ENCODE results near the gene SETBP1.

SETBP1 gene

DNA sequence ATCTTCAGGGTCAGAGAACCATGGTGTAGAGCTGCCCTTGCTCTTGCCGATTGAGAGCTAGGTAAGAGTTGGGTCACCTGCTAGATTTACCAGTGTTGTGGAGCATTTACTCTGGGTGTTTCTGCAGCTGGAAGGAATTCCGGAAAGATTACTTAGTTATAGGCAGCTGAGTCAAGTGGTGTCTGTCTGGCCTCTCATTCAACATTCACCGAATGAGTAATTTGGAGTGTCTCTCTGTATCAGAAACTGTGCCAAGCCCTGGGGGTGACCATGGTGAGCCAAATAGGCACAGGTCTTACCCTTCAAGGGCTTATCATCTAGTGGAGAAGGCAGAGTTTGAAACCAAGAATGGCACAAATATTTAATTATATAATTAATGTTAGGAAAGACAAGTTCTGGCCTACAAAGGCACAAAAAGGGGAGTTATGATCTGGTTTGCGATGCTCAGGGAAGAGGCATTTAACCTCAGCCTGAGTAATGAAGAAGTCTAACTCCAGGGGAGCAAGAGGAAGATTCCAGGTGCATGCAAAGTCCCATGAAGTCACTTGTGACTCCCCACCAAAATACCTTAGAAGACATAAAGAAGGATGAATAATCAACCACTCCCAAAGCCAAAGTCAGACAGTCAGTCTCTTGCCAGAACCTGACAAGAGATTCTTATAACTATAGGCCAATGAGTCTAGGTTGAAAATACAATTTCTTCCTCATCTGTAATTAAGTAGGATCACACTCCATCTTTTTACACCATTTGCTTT lies 12.5 kb downstream of the SETBP1 start:
- H3K79me2 ChIP-seq (ENCODE audit: control insufficient read depth, low read length), result peaks cover 90% of the 10 kb centered on the region
- no peaks in the 10 kb centered on the region for H3K27me3 ChIP-seq (ENCODE audit: control insufficient read depth, low read length)
- H3K4me3 ChIP-seq (ENCODE audit: low read length), result no peak overlapping the region
- H3K9me3 ChIP-seq (ENCODE audit: control insufficient read depth, insufficient read depth, low read length), result no peaks in the 10 kb centered on the region
- H3K4me1 ChIP-seq (ENCODE audit: control insufficient read depth, low read length), result peaks cover 4% of the 10 kb centered on the region
- H4K20me1 ChIP-seq (ENCODE audit: control insufficient read depth, insufficient read depth, low read depth, low read length), result no peaks in the 10 kb centered on the region
- H3F3A ChIP-seq (ENCODE audit: control insufficient read depth, insufficient read depth), result no peaks in the 10 kb centered on the region
- TF ChIP-seq EZH2phosphoT487 (IDR thresholded peaks at IDR 0.05; ENCODE audit: borderline replicate concordance, low read length), result no peak
- TF ChIP-seq, protein P1, sequence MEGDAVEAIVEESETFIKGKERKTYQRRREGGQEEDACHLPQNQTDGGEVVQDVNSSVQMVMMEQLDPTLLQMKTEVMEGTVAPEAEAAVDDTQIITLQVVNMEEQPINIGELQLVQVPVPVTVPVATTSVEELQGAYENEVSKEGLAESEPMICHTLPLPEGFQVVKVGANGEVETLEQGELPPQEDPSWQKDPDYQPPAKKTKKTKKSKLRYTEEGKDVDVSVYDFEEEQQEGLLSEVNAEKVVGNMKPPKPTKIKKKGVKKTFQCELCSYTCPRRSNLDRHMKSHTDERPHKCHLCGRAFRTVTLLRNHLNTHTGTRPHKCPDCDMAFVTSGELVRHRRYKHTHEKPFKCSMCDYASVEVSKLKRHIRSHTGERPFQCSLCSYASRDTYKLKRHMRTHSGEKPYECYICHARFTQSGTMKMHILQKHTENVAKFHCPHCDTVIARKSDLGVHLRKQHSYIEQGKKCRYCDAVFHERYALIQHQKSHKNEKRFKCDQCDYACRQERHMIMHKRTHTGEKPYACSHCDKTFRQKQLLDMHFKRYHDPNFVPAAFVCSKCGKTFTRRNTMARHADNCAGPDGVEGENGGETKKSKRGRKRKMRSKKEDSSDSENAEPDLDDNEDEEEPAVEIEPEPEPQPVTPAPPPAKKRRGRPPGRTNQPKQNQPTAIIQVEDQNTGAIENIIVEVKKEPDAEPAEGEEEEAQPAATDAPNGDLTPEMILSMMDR (IDR thresholded peaks at IDR 0.05; ENCODE audit: low read depth, low read length, poor library complexity, severe bottlenecking), result no peak
- H3K27ac ChIP-seq (ENCODE audit: low read depth, low read length), result no peak overlapping the region
- H3K4me2 ChIP-seq (ENCODE audit: low read length), result no peak overlapping the region
- no peaks in the 10 kb centered on the region for H3K9me2 ChIP-seq (replicated peaks; ENCODE audit: control insufficient read depth, low read length)
- peaks cover 3% of the 10 kb centered on the region; the same call in 1 of the 2 replicates for H3K36me3 ChIP-seq (ENCODE audit: control insufficient read depth, low read length)

DNA sequence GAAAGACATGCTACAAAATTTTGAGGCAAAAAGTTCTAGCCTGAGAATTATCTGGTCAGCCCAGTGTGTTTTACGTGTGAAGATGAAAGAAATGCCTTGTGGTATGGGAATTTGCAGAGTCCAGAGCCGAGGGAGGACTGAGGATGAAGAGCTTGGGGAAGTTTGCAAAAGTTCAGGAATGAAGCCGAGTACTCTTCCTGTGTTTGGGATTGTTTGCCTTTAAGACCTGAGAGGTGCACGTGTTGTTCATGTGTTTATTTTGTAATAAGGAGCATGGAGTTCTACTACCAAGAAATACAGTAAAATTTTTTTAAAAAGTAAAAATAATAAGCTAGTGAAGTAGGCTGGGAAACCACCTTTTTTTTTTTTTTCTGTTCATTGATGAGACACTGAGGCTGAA lies 14.8 kb downstream of the SETBP1 start:
- no peaks in the 10 kb centered on the region for H3K9me3 ChIP-seq (ENCODE audit: control insufficient read depth, insufficient read depth, low read length)
- H3F3A ChIP-seq (ENCODE audit: control insufficient read depth, insufficient read depth), result no peaks in the 10 kb centered on the region; the same call in 1 of the 2 replicates
- H3K4me2 ChIP-seq (ENCODE audit: low read length), result no peak overlapping the region
- no peak overlapping the region for H3K27ac ChIP-seq (ENCODE audit: low read depth, low read length)
- H3K27me3 ChIP-seq (ENCODE audit: control insufficient read depth, low read length), result no peaks in the 10 kb centered on the region
- TF ChIP-seq EZH2phosphoT487 (IDR thresholded peaks at IDR 0.05; ENCODE audit: borderline replicate concordance, low read length), result no peak
- TF ChIP-seq, protein P1 (IDR thresholded peaks at IDR 0.05; ENCODE audit: low read depth, low read length, poor library complexity, severe bottlenecking), result no peak
- H3K9me2 ChIP-seq (replicated peaks; ENCODE audit: control insufficient read depth, low read length), result no peaks in the 10 kb centered on the region
- H3K36me3 ChIP-seq (ENCODE audit: control insufficient read depth, low read length), result no peaks in the 10 kb centered on the region; the same call in 1 of the 2 replicates
- peaks cover 23% of the 10 kb centered on the region for H3K4me1 ChIP-seq (ENCODE audit: control insufficient read depth, low read length)
- no peak overlapping the region for H3K4me3 ChIP-seq (ENCODE audit: low read length)
- no peaks in the 10 kb centered on the region for H4K20me1 ChIP-seq (ENCODE audit: control insufficient read depth, insufficient read depth, low read depth, low read length)
- H3K79me2 ChIP-seq (ENCODE audit: control insufficient read depth, low read length), result peaks cover 83% of the 10 kb centered on the region

DNA sequence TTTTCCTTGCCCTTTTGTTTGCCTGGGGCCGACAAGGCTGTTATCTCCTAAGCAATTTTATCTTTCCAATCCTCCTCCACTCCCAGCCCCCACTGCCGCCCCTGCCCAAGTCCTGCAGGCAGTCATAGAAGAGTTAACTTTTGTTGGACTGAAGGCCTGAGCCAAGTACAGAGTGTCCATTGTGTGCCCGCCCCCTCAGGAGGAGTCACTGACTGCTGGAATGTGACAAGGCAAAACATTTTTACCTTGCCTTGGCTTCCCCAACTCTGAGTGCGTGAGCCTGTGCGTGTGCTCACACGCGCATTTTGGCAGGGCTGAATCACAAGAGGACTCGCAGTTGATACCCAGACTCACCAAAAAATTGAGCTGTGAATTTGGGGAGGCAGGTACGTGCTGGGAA lies 16.2 kb downstream of the SETBP1 start:
- Histone ChIP-seq H3K4me3 (ENCODE audit: low read length) (no peak overlapping the region), H3K36me3 (ENCODE audit: control insufficient read depth, low read length) (peaks cover 6% of the 10 kb centered on the region), H3K9me2 (replicated peaks; ENCODE audit: control insufficient read depth, low read length) (no peaks in the 10 kb centered on the region), H3K9me3 (ENCODE audit: control insufficient read depth, insufficient read depth, low read length) (no peaks in the 10 kb centered on the region), H3K4me2 (ENCODE audit: low read length) (no peak overlapping the region), H3K4me1 (ENCODE audit: control insufficient read depth, low read length) (peaks cover 33% of the 10 kb centered on the region), H3K27ac (ENCODE audit: low read depth, low read length) (no peak overlapping the region), H4K20me1 (ENCODE audit: control insufficient read depth, insufficient read depth, low read depth, low read length) (no peaks in the 10 kb centered on the region), H3F3A (ENCODE audit: control insufficient read depth, insufficient read depth) (no peaks in the 10 kb centered on the region; the same call in 1 of the 2 replicates), H3K27me3 (ENCODE audit: control insufficient read depth, low read length) (no peaks in the 10 kb centered on the region), H3K79me2 (ENCODE audit: control insufficient read depth, low read length) (peaks cover 74% of the 10 kb centered on the region)
- no peak for TF ChIP-seq EZH2phosphoT487 (IDR thresholded peaks at IDR 0.05; ENCODE audit: borderline replicate concordance, low read length)
- TF ChIP-seq, protein P1 (IDR thresholded peaks at IDR 0.05; ENCODE audit: low read depth, low read length, poor library complexity, severe bottlenecking), result no peak
